Measurements from ENCODE around the gene FAM110D. TPM values are rescaled to one million over a fixed set of nuclear protein-coding genes. Genes with fewer than 3 reads are reported as not detected.

FAM110D gene
- total and polyA plus RNA-seq, 5 donors from 2014 or later, result not detected

GRCh38 chr1:26126321-26127084, 32.4 kb upstream of the FAM110D start:
- H3K36me3 ChIP-seq (ENCODE audit: control insufficient read depth, insufficient read depth, low read length), result peaks cover 9% of the 10 kb centered on the region
- peak overlapping the region; percentile 77 for H3K4me3 ChIP-seq (ENCODE audit: low read depth, low read length)
- Mint-ChIP-seq H3K9me3 (no peaks in the 10 kb centered on the region), H3K27ac (peak overlapping the region; percentile 93 to 99 (median 98)), H3K27me3 (no peaks in the 10 kb centered on the region), H3K36me3 (peaks cover 3% of the 10 kb centered on the region), H3K4me1 (peaks cover 22 to 67% (median 54%) of the 10 kb centered on the region in 4 donors), H3K4me3 (peak overlapping the region; percentile 73 to 98 (median 89))
- H3K27me3 ChIP-seq (ENCODE audit: control insufficient read depth, insufficient read depth, low read length), result no peaks in the 10 kb centered on the region
- ATAC-seq (ENCODE audit: low read depth in 2 of 2) (peak; percentile 98), DNase-seq (peak; percentile 61 to 96 (median 92))
- peaks cover 53% of the 10 kb centered on the region for H3K4me1 ChIP-seq (ENCODE audit: control insufficient read depth, insufficient read depth, low read length, poor library complexity, severe bottlenecking)
- H3K27ac ChIP-seq (ENCODE audit: insufficient read depth, low read length, poor library complexity, severe bottlenecking), result peak overlapping the region; percentile 89
- no peaks in the 10 kb centered on the region for H3K9me3 ChIP-seq (ENCODE audit: control insufficient read depth in 2 of 2, low read length in 2 of 2)

- Mint-ChIP-seq H3K27me3 (no peaks in the 10 kb centered on the region), H3K36me3 (peaks cover 3% of the 10 kb centered on the region), H3K27ac (peak overlapping the region; percentile 93 to 99 (median 98)), H3K4me1 (peaks cover 22 to 60% (median 51%) of the 10 kb centered on the region in 4 donors), H3K9me3 (no peaks in the 10 kb centered on the region), H3K4me3 (peak overlapping the region; percentile 73 to 98 (median 89))
- H3K9me3 ChIP-seq (ENCODE audit: control insufficient read depth in 2 of 2, low read length in 2 of 2), result no peaks in the 10 kb centered on the region
- ATAC-seq (ENCODE audit: low read depth in 2 of 2) (no peak), DNase-seq (peak in 1 of 3 donors; percentile 39)
- peak overlapping the region; percentile 89 for H3K27ac ChIP-seq (ENCODE audit: insufficient read depth, low read length, poor library complexity, severe bottlenecking)
- peaks cover 53% of the 10 kb centered on the region for H3K4me1 ChIP-seq (ENCODE audit: control insufficient read depth, insufficient read depth, low read length, poor library complexity, severe bottlenecking)
- peaks cover 2% of the 10 kb centered on the region for H3K36me3 ChIP-seq (ENCODE audit: control insufficient read depth, insufficient read depth, low read length)
- no peaks in the 10 kb centered on the region for H3K27me3 ChIP-seq (ENCODE audit: control insufficient read depth, insufficient read depth, low read length)
- peak overlapping the region; percentile 77 for H3K4me3 ChIP-seq (ENCODE audit: low read depth, low read length)
Observed at GRCh38 chr1:26127235-26128163, 31.4 kb upstream of the FAM110D start.

- Mint-ChIP-seq H3K36me3 (no peaks in the 10 kb centered on the region), H3K9me3 (peaks cover 0 to 3% (median 0%) of the 10 kb centered on the region in 7 donors), H3K4me3 (no peak overlapping the region), H3K4me1 (peaks cover 14 to 42% (median 36%) of the 10 kb centered on the region in 4 donors), H3K27ac (peak overlapping the region in 1 of 3 donors; percentile 51), H3K27me3 (no peaks in the 10 kb centered on the region)
- DNase-seq, result no peak
- Histone ChIP-seq H3K36me3 (ENCODE audit: control insufficient read depth, insufficient read depth, low read length) (no peaks in the 10 kb centered on the region), H3K9me3 (ENCODE audit: control insufficient read depth in 2 of 2, low read length in 2 of 2) (no peaks in the 10 kb centered on the region), H3K4me1 (ENCODE audit: control insufficient read depth, insufficient read depth, low read length, poor library complexity, severe bottlenecking) (peaks cover 31% of the 10 kb centered on the region), H3K27me3 (ENCODE audit: control insufficient read depth, insufficient read depth, low read length) (no peaks in the 10 kb centered on the region), H3K27ac (ENCODE audit: insufficient read depth, low read length, poor library complexity, severe bottlenecking) (no peak overlapping the region), H3K4me3 (ENCODE audit: low read depth, low read length) (no peak overlapping the region)
- no peak for ATAC-seq (ENCODE audit: low read depth in 2 of 2)
Observed at GRCh38 chr1:26129778-26130177, 29.1 kb upstream of the FAM110D start.

- Mint-ChIP-seq H3K9me3 (peaks cover 0 to 3% (median 0%) of the 10 kb centered on the region in 7 donors), H3K4me3 (no peak overlapping the region), H3K4me1 (peaks cover 14 to 33% (median 30%) of the 10 kb centered on the region in 4 donors), H3K27ac (no peak overlapping the region), H3K36me3 (no peaks in the 10 kb centered on the region), H3K27me3 (no peaks in the 10 kb centered on the region)
- no peaks in the 10 kb centered on the region for H3K27me3 ChIP-seq (ENCODE audit: control insufficient read depth, insufficient read depth, low read length)
- H3K4me3 ChIP-seq (ENCODE audit: low read depth, low read length), result no peak overlapping the region
- H3K27ac ChIP-seq (ENCODE audit: insufficient read depth, low read length, poor library complexity, severe bottlenecking), result no peak overlapping the region
- H3K9me3 ChIP-seq (ENCODE audit: control insufficient read depth in 2 of 2, low read length in 2 of 2), result no peaks in the 10 kb centered on the region
- ATAC-seq (ENCODE audit: low read depth in 2 of 2) (no peak), DNase-seq (no peak)
- no peaks in the 10 kb centered on the region for H3K36me3 ChIP-seq (ENCODE audit: control insufficient read depth, insufficient read depth, low read length)
- peaks cover 22% of the 10 kb centered on the region for H3K4me1 ChIP-seq (ENCODE audit: control insufficient read depth, insufficient read depth, low read length, poor library complexity, severe bottlenecking)
Observed at GRCh38 chr1:26130695-26131094, 28.2 kb upstream of the FAM110D start.

- H3K36me3 ChIP-seq (ENCODE audit: control insufficient read depth, insufficient read depth, low read length), result no peaks in the 10 kb centered on the region
- Mint-ChIP-seq H3K4me1 (peaks cover 7 to 22% (median 17%) of the 10 kb centered on the region in 4 donors), H3K27me3 (no peaks in the 10 kb centered on the region), H3K9me3 (peaks cover 0 to 3% (median 0%) of the 10 kb centered on the region in 7 donors), H3K4me3 (no peak overlapping the region), H3K27ac (no peak overlapping the region), H3K36me3 (no peaks in the 10 kb centered on the region)
- no peaks in the 10 kb centered on the region for H3K27me3 ChIP-seq (ENCODE audit: control insufficient read depth, insufficient read depth, low read length)
- H3K9me3 ChIP-seq (ENCODE audit: control insufficient read depth in 2 of 2, low read length in 2 of 2), result no peaks in the 10 kb centered on the region
- H3K4me3 ChIP-seq (ENCODE audit: low read depth, low read length), result no peak overlapping the region
- H3K4me1 ChIP-seq (ENCODE audit: control insufficient read depth, insufficient read depth, low read length, poor library complexity, severe bottlenecking), result peaks cover 9% of the 10 kb centered on the region
- no peak overlapping the region for H3K27ac ChIP-seq (ENCODE audit: insufficient read depth, low read length, poor library complexity, severe bottlenecking)
- no peak for DNase-seq
- no peak for ATAC-seq (ENCODE audit: low read depth in 2 of 2)
Observed at GRCh38 chr1:26132128-26132833, 26.6 kb upstream of the FAM110D start.

GRCh38 chr1:26132834-26133167, 26.1 kb upstream of the FAM110D start:
- H3K27ac ChIP-seq (ENCODE audit: insufficient read depth, low read length, poor library complexity, severe bottlenecking), result no peak overlapping the region
- no peak overlapping the region for H3K27ac Mint-ChIP-seq
- no peaks in the 10 kb centered on the region for H3K9me3 ChIP-seq (ENCODE audit: control insufficient read depth in 2 of 2, low read length in 2 of 2)
- no peaks in the 10 kb centered on the region for H3K27me3 ChIP-seq (ENCODE audit: control insufficient read depth, insufficient read depth, low read length)
- no peak overlapping the region for H3K4me3 ChIP-seq (ENCODE audit: low read depth, low read length)
- H3K4me3 Mint-ChIP-seq, result no peak overlapping the region
- peaks cover 4% of the 10 kb centered on the region for H3K4me1 ChIP-seq (ENCODE audit: control insufficient read depth, insufficient read depth, low read length, poor library complexity, severe bottlenecking)
- H3K9me3 Mint-ChIP-seq, result peaks cover 0 to 3% (median 0%) of the 10 kb centered on the region in 7 donors
- no peaks in the 10 kb centered on the region for H3K36me3 ChIP-seq (ENCODE audit: control insufficient read depth, insufficient read depth, low read length)
- peaks cover 2 to 16% (median 12%) of the 10 kb centered on the region in 4 donors for H3K4me1 Mint-ChIP-seq
- no peaks in the 10 kb centered on the region for H3K27me3 Mint-ChIP-seq
- ATAC-seq (ENCODE audit: low read depth in 2 of 2), result no peak
- no peaks in the 10 kb centered on the region for H3K36me3 Mint-ChIP-seq
- DNase-seq, result no peak

- no peaks in the 10 kb centered on the region for H3K9me3 ChIP-seq (ENCODE audit: control insufficient read depth in 2 of 2, low read length in 2 of 2)
- H3K4me1 Mint-ChIP-seq, result peaks cover 0 to 16% (median 6%) of the 10 kb centered on the region in 4 donors
- H3K36me3 ChIP-seq (ENCODE audit: control insufficient read depth, insufficient read depth, low read length), result no peaks in the 10 kb centered on the region
- ATAC-seq (ENCODE audit: low read depth in 2 of 2) (no peak), DNase-seq (no peak)
- H3K4me1 ChIP-seq (ENCODE audit: control insufficient read depth, insufficient read depth, low read length, poor library complexity, severe bottlenecking), result peaks cover 9% of the 10 kb centered on the region
- no peak overlapping the region for H3K27ac ChIP-seq (ENCODE audit: insufficient read depth, low read length, poor library complexity, severe bottlenecking)
- H3K36me3 Mint-ChIP-seq, result no peaks in the 10 kb centered on the region
- no peak overlapping the region for H3K4me3 ChIP-seq (ENCODE audit: low read depth, low read length)
- no peaks in the 10 kb centered on the region for H3K27me3 Mint-ChIP-seq
- H3K27ac Mint-ChIP-seq, result no peak overlapping the region
- H3K27me3 ChIP-seq (ENCODE audit: control insufficient read depth, insufficient read depth, low read length), result no peaks in the 10 kb centered on the region
- peaks cover 0 to 3% (median 0%) of the 10 kb centered on the region in 7 donors for H3K9me3 Mint-ChIP-seq
- H3K4me3 Mint-ChIP-seq, result no peak overlapping the region
Observed at GRCh38 chr1:26134466-26134865, 24.4 kb upstream of the FAM110D start.
